Smooth muscle cell (in vitro differentiated cells): Measurements from ENCODE around the gene SLC25A36. TPM values are rescaled to one million over a fixed set of nuclear protein-coding genes. Genes with fewer than 3 reads are reported as not detected.
"Not testable (repeated sequence)": the region's sequence is repeated elsewhere in the genome, so short reads cannot be mapped to it uniquely, and the experiment has no call there.

ENCODE experiments used
- DNase-seq: peaks from one replicate; lab custom pipeline; 2025; ENCODE audit not compliant: unreplicated experiment; lab: John Stamatoyannopoulos, UW
- H2AFZ ChIP-seq: fragments of 200-600 bp; sonication (generic); 2 replicates; pipeline ENCODE4 v1.6.0; 2016; ENCODE audit warnings: antibody characterized with exemption, low read depth, mild to moderate bottlenecking
- H3F3A ChIP-seq: fragments of 200-600 bp; sonication (generic); 2 replicates; pipeline ENCODE4 v1.6.0; 2017; ENCODE audit warnings: antibody characterized with exemption, low read depth
- H3K27ac ChIP-seq: fragments of 200-600 bp; sonication (generic); 2 replicates; pipeline ENCODE4 v1.5.1; 2016; ENCODE audit warnings: low read depth, mild to moderate bottlenecking
- H3K27me3 ChIP-seq: fragments of 200-600 bp; sonication (generic); 2 replicates; pipeline ENCODE4 v1.6.1; 2016; ENCODE audit warnings: low read depth, mild to moderate bottlenecking
- H3K36me3 ChIP-seq: fragments of 200-600 bp; sonication (generic); 2 replicates; pipeline ENCODE4 v1.5.1; 2016; ENCODE audit warnings: low read depth
- H3K4me1 ChIP-seq: fragments of 200-600 bp; sonication (generic); 2 replicates; pipeline ENCODE4 v1.5.1; 2016; ENCODE audit warnings: low read depth
- H3K4me2 ChIP-seq: fragments of 200-600 bp; sonication (generic); 2 replicates; pipeline ENCODE4 v1.6.0; 2016; ENCODE audit warnings: mild to moderate bottlenecking
- H3K4me3 ChIP-seq: fragments of 200-600 bp; sonication (generic); 2 replicates; pipeline ENCODE4 v1.5.1; 2016; ENCODE audit warnings: mild to moderate bottlenecking
- H3K79me2 ChIP-seq: fragments of 200-600 bp; sonication (generic); 2 replicates; pipeline ENCODE4 v1.6.0; 2016; ENCODE audit warnings: low read depth, mild to moderate bottlenecking
- H3K9ac ChIP-seq: fragments of 200-600 bp; sonication (generic); 2 replicates; pipeline ENCODE4 v1.6.0; 2016; ENCODE audit warnings: low read depth
- H3K9me3 ChIP-seq: fragments of 200-600 bp; sonication (generic); replicated peaks from 2 replicates; pipeline ENCODE4 v1.5.1; 2016; ENCODE audit warnings: low read depth
- H4K20me1 ChIP-seq: fragments of 200-600 bp; sonication (generic); 2 replicates; pipeline ENCODE4 v1.6.0; 2016; ENCODE audit warnings: low read depth
- CTCF ChIP-seq: fragments of 200-600 bp; sonication (generic); IDR thresholded peaks from 2 replicates; pipeline ENCODE4 v1.5.1; 2017; ENCODE audit warnings: borderline replicate concordance, mild to moderate bottlenecking, antibody characterized with exemption; ENCODE audit not compliant: insufficient read depth, poor library complexity, severe bottlenecking
- WGBS: methylation state at CpG from one replicate; pipeline ENCODE4 v1.1.7; 2016; ENCODE audit warnings: low lambda C conversion rate; 5-methylcytosine and 5-hydroxymethylcytosine counted together
- polyA plus RNA-seq: library from polyadenylated mRNA; unstranded; fragments of >200 nt; fragmentation: Nextera tagmentation; extraction: Ambion mirVana; gene quantifications from 2 replicates; pipeline ENCODE4 v1.2.1, GENCODE V29; 2016
- total RNA-seq: library from RNA; depleted of rRNA; stranded (reverse); fragments of >200 nt; gene quantifications from 2 replicates; pipeline ENCODE4 v1.2.3, GENCODE V29; 2014

SLC25A36 gene
- total and polyA plus RNA-seq, 2 experiments from 2014 or later = 27.6 to 79.2 TPM

- no peaks in the 10 kb centered on the region for H3K9me3 ChIP-seq
- H3K27ac ChIP-seq = no peak overlapping the region
- H4K20me1 ChIP-seq = peaks cover 27% of the 10 kb centered on the region
- no peaks in the 10 kb centered on the region for H3K36me3 ChIP-seq
- no peaks in the 10 kb centered on the region for H3K27me3 ChIP-seq
- H3K4me2 ChIP-seq = no peak overlapping the region
- H3K4me3 ChIP-seq = no peak overlapping the region
- no peak overlapping the region for H2AFZ ChIP-seq
- TF ChIP-seq CTCF = no peak
- H3K9ac ChIP-seq = no peak overlapping the region
- DNase-seq = no peak
- H3K79me2 ChIP-seq = no peaks in the 10 kb centered on the region
- H3K4me1 ChIP-seq = no peaks in the 10 kb centered on the region
- peaks cover 2% of the 10 kb centered on the region for H3F3A ChIP-seq
These were observed 33.3 kb downstream of the SLC25A36 start for GRCh38 chr3:140974900-140975299.

- H3K9ac ChIP-seq = no peak overlapping the region
These were observed 39.0 kb downstream of the SLC25A36 start for GRCh38 chr3:140980663-140981062.

GRCh38 chr3:140987792-140988191 is 46.2 kb downstream of the SLC25A36 start:
- 90% methylated on average over 5 of the region's 5 CpGs for WGBS
- not testable (repeated sequence) for H3K27me3 ChIP-seq, H2AFZ ChIP-seq, H3K27ac ChIP-seq, DNase-seq, H3K36me3 ChIP-seq, H3K9ac ChIP-seq, H4K20me1 ChIP-seq, H3K4me3 ChIP-seq, H3F3A ChIP-seq, H3K4me2 ChIP-seq, H3K79me2 ChIP-seq, H3K4me1 ChIP-seq, H3K9me3 ChIP-seq

More at GRCh38 chr3:140980663-140981062, 39.0 kb downstream of the SLC25A36 start:
- H2AFZ ChIP-seq = no peak overlapping the region
- H4K20me1 ChIP-seq = no peaks in the 10 kb centered on the region
- H3K4me1 ChIP-seq = no peaks in the 10 kb centered on the region
- H3F3A ChIP-seq = peaks cover 4% of the 10 kb centered on the region
- H3K27me3 ChIP-seq = no peaks in the 10 kb centered on the region
- no peak overlapping the region for H3K27ac ChIP-seq
- H3K4me3 ChIP-seq = no peak overlapping the region
- DNase-seq = no peak
- no peaks in the 10 kb centered on the region for H3K36me3 ChIP-seq
- no peaks in the 10 kb centered on the region for H3K9me3 ChIP-seq
- WGBS = 80% methylated on average over 4 of the region's 4 CpGs
- TF ChIP-seq CTCF = no peak
- no peaks in the 10 kb centered on the region for H3K79me2 ChIP-seq
- no peak overlapping the region for H3K4me2 ChIP-seq

GRCh38 chr3:140994316-140994715 is 52.7 kb downstream of the SLC25A36 start:
- 83% methylated on average over 1 of the region's 1 CpG for WGBS
- H3K27me3 ChIP-seq = no peaks in the 10 kb centered on the region
- DNase-seq = no peak
- no peaks in the 10 kb centered on the region for H4K20me1 ChIP-seq
- no peak overlapping the region for H3K4me3 ChIP-seq
- H3K79me2 ChIP-seq = no peaks in the 10 kb centered on the region
- H3K36me3 ChIP-seq = no peaks in the 10 kb centered on the region
- no peaks in the 10 kb centered on the region for H3K9me3 ChIP-seq
- no peak overlapping the region for H3K4me2 ChIP-seq
- H2AFZ ChIP-seq = no peak overlapping the region
- H3K9ac ChIP-seq = no peak overlapping the region
- no peaks in the 10 kb centered on the region for H3K4me1 ChIP-seq
- H3K27ac ChIP-seq = no peak overlapping the region
- no peaks in the 10 kb centered on the region for H3F3A ChIP-seq
- TF ChIP-seq CTCF = no peak

DNA sequence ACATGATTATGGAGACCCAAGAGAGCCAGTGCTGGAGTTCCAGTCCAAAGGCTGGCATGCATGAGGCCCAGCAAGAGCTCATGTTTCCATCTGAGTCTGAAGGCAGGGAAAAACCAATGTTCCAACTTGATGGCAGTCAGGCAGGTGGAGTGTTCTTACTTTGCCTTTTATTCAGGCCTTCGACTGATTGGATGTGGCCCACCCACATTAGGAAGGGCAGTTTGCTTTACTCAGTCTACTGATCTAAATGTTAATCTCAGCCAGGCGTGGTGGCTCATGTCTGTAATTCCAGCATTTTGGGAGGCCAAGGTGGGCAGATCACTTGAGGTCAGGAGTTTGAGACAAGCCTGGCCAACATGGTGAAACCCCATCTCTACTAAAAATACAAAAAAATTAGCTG is 53.2 kb downstream of the SLC25A36 start:
- H3K36me3 ChIP-seq, H4K20me1 ChIP-seq, H3K79me2 ChIP-seq, H3K4me1 ChIP-seq, H3K27me3 ChIP-seq, H3K9me3 ChIP-seq, DNase-seq, H3F3A ChIP-seq, H3K27ac ChIP-seq, H3K4me2 ChIP-seq, H2AFZ ChIP-seq, H3K9ac ChIP-seq, H3K4me3 ChIP-seq: not testable (repeated sequence)
- WGBS = 81% methylated on average over 2 of the region's 2 CpGs
